Pons (tissue), 1 donor: ENCODE data around the gene CYREN.

Experiments
- DNase-seq: peaks from one replicate; pipeline ENCODE4 v3.0.0-alpha.2; 2016; ENCODE audit warnings: low spot score

The CYREN gene

GRCh38 chr7:135197343-135197742 lies 26.8 kb upstream of the CYREN start:
- no peak for DNase-seq

GRCh38 chr7:135195968-135196629 lies 25.6 kb upstream of the CYREN start:
- DNase-seq, result no peak

GRCh38 chr7:135195156-135195555 lies 24.6 kb upstream of the CYREN start:
- no peak for DNase-seq

- no peak for DNase-seq
These were observed 24.1 kb upstream of the CYREN start for GRCh38 chr7:135194494-135195095.

GRCh38 chr7:135193615-135194081 lies 23.1 kb upstream of the CYREN start:
- DNase-seq, result no peak

GRCh38 chr7:135192914-135193536 lies 22.5 kb upstream of the CYREN start:
- DNase-seq, result no peak

- no peak for DNase-seq
These were observed 20.2 kb upstream of the CYREN start for GRCh38 chr7:135190703-135191102.

GRCh38 chr7:135189961-135190360 lies 19.5 kb upstream of the CYREN start:
- no peak for DNase-seq

GRCh38 chr7:135189221-135189662 lies 18.7 kb upstream of the CYREN start:
- no peak for DNase-seq

- DNase-seq, result no peak
These were observed 17.9 kb upstream of the CYREN start for GRCh38 chr7:135188298-135188984.

- no peak for DNase-seq
These were observed 16.3 kb upstream of the CYREN start for GRCh38 chr7:135186841-135187253.

- no peak for DNase-seq
These were observed 15.7 kb upstream of the CYREN start for GRCh38 chr7:135186261-135186540.

- no peak for DNase-seq
These were observed 15.2 kb upstream of the CYREN start for GRCh38 chr7:135185471-135186260.

- no peak for DNase-seq
These were observed 13.8 kb upstream of the CYREN start for GRCh38 chr7:135184254-135184841.

- DNase-seq, result no peak
These were observed 13.0 kb upstream of the CYREN start for GRCh38 chr7:135183478-135183877.

- DNase-seq, result no peak
These were observed 11.6 kb upstream of the CYREN start for GRCh38 chr7:135181929-135182678.

GRCh38 chr7:135181261-135181928 lies 10.9 kb upstream of the CYREN start:
- DNase-seq, result no peak

GRCh38 chr7:135180122-135180521 lies 9.6 kb upstream of the CYREN start:
- DNase-seq, result no peak

GRCh38 chr7:135179321-135179925 lies 8.9 kb upstream of the CYREN start:
- no peak for DNase-seq

GRCh38 chr7:135178364-135178763 lies 7.9 kb upstream of the CYREN start:
- DNase-seq, result no peak
